Esophagus squamous epithelium (tissue), 5 donors: ENCODE results near the gene BICRA. TPM values are rescaled to one million over a fixed set of nuclear protein-coding genes. Genes with fewer than 3 reads are reported as not detected.
"Not testable (repeated sequence)": the region's sequence is repeated elsewhere in the genome, so short reads cannot be mapped to it uniquely, and the experiment has no call there.

ENCODE experiments used
- DNase-seq: peaks from one replicate; lab custom pipeline; 2025; lab: John Stamatoyannopoulos, UW
- H3K27ac ChIP-seq, 4 donors: fragments of 200-600 bp; sonication (generic); one replicate each; pipeline ENCODE4 v1.5.1; 2016 to 2019; ENCODE audit warnings: mild to moderate bottlenecking in 1 of 4
- H3K27me3 ChIP-seq, 4 donors: fragments of 200-600 bp; sonication (generic); 1 replicate in 3 of 4; 2 replicates in 1 of 4; pipeline versions ENCODE4 v1.5.1 to v1.6.0; 2017 to 2021; ENCODE audit warnings: antibody characterized with exemption in 1 of 4
- H3K36me3 ChIP-seq, 3 donors: fragments of 200-600 bp; sonication (generic); one replicate each; pipeline ENCODE4 v1.5.1; 2016 to 2019
- H3K4me1 ChIP-seq, 3 donors: fragments of 200-600 bp; sonication (generic); one replicate each; pipeline ENCODE4 v1.5.1; 2017 to 2019
- H3K4me3 ChIP-seq, 4 donors: fragments of 200-600 bp; sonication (generic); 1 replicate in 3 of 4; 2 replicates in 1 of 4; pipeline ENCODE4 v1.5.1; 2016 to 2019; ENCODE audit warnings: mild to moderate bottlenecking in 2 of 4, moderate library complexity in 1 of 4
- H3K9me3 ChIP-seq, 3 donors: fragments of 200-600 bp; sonication (generic); one replicate each; pipeline ENCODE4 v1.5.1; 2016 to 2019
- CTCF ChIP-seq, 6 experiments: fragments of 450-650 bp in 4 of 6; fragments of 200-600 bp in 2 of 6; sonication (generic) in 2 of 6; IDR thresholded peaks; one replicate each; pipeline ENCODE4 v1.5.1; 2016 to 2019; ENCODE audit warnings: antibody characterized with exemption in 6 of 6, mild to moderate bottlenecking in 4 of 6, moderate library complexity in 4 of 6
- POLR2A ChIP-seq, 4 donors: fragments of 450-650 bp; IDR thresholded peaks; one replicate each; pipeline ENCODE4 v1.6.1; 2017; ENCODE audit warnings: antibody characterized with exemption in 4 of 4, mild to moderate bottlenecking in 4 of 4, moderate library complexity in 3 of 4
- WGBS, 2 donors: methylation state at CpG; one replicate each; pipeline ENCODE4 v1.1.5; 2018; 5-methylcytosine and 5-hydroxymethylcytosine counted together
- intact Hi-C: fragments of 100-400 bp; cut with DNase I; formaldehyde crosslinking; loops from one replicate; pipeline ENCODE4 v1.15.0; 2022
- total RNA-seq, 4 donors: library from RNA; depleted of rRNA; stranded (reverse); fragments of >200 nt; gene quantifications; one replicate each; pipeline ENCODE4 v1.1.0, GENCODE V29; 2016
- donor health status: DM: yes; HTN: yes; CAD: no.

The BICRA gene
- total RNA-seq, 4 donors from 2014 or later, result 1.1 to 17.5 (median 7.0) TPM

- H3K4me3 ChIP-seq, result no peak overlapping the region
- no peaks in the 10 kb centered on the region for H3K36me3 ChIP-seq
- peaks cover 14 to 82% (median 44%) of the 10 kb centered on the region in 3 donors for H3K4me1 ChIP-seq
- peak overlapping the region; percentile 82 to 92 (median 86) for H3K27ac ChIP-seq
- 87 to 89% methylated on average over 13 to 16 of the region's 16 CpGs for WGBS, 2 donors
- no peaks in the 10 kb centered on the region for H3K9me3 ChIP-seq
- intact Hi-C loops, result no loop called here
- TF ChIP-seq POLR2A (IDR thresholded peaks at IDR 0.05) (no peak), CTCF (IDR thresholded peaks at IDR 0.05) (no peak)
- no peak for DNase-seq
- no peaks in the 10 kb centered on the region for H3K27me3 ChIP-seq
These were observed 52.2 kb downstream of the BICRA start for GRCh38 chr19:47661161-47661560.

GRCh38 chr19:47661611-47662010 lies 52.7 kb downstream of the BICRA start:
- no peaks in the 10 kb centered on the region for H3K36me3 ChIP-seq
- no peak for DNase-seq
- no peaks in the 10 kb centered on the region for H3K9me3 ChIP-seq
- peak overlapping the region; percentile 82 to 92 (median 86) for H3K27ac ChIP-seq
- no peaks in the 10 kb centered on the region for H3K27me3 ChIP-seq
- peaks cover 15 to 86% (median 49%) of the 10 kb centered on the region in 3 donors for H3K4me1 ChIP-seq
- intact Hi-C loops, result no loop called here
- no peak for TF ChIP-seq POLR2A (IDR thresholded peaks at IDR 0.05)
- TF ChIP-seq CTCF (IDR thresholded peaks at IDR 0.05), result no peak
- WGBS, 2 donors, result 78 to 96% methylated on average over 4 of the region's 4 CpGs
- H3K4me3 ChIP-seq, result no peak overlapping the region

- no peaks in the 10 kb centered on the region for H3K27me3 ChIP-seq
- H3K9me3 ChIP-seq, result no peaks in the 10 kb centered on the region
- peaks cover 20 to 98% (median 64%) of the 10 kb centered on the region in 3 donors for H3K4me1 ChIP-seq
- TF ChIP-seq POLR2A (IDR thresholded peaks at IDR 0.05) (no peak), CTCF (IDR thresholded peaks at IDR 0.05) (no peak)
- no peak for DNase-seq
- peak overlapping the region in 1 of 4 donors; percentile 3 for H3K4me3 ChIP-seq
- intact Hi-C loops, result no loop called here
- H3K36me3 ChIP-seq, result no peaks in the 10 kb centered on the region
- WGBS, 2 donors, result 43 to 44% methylated on average over 3 of the region's 3 CpGs
- peak overlapping the region; percentile 82 to 92 (median 86) for H3K27ac ChIP-seq
These were observed 54.5 kb downstream of the BICRA start for GRCh38 chr19:47663435-47663910.

- TF ChIP-seq POLR2A (IDR thresholded peaks at IDR 0.05) (no peak), CTCF (IDR thresholded peaks at IDR 0.05) (no peak)
- intact Hi-C loops, result no loop called here
- Histone ChIP-seq H3K27ac (peak overlapping the region; percentile 82 to 92 (median 86)), H3K36me3 (no peaks in the 10 kb centered on the region), H3K9me3 (no peaks in the 10 kb centered on the region), H3K27me3 (no peaks in the 10 kb centered on the region), H3K4me3 (peak overlapping the region in 1 of 4 donors; percentile 27), H3K4me1 (peaks cover 20 to 94% (median 64%) of the 10 kb centered on the region in 3 donors)
- 41 to 59% methylated on average over 9 to 20 of the region's 24 CpGs for WGBS, 2 donors
- DNase-seq, result peak; percentile 10
These were observed 55.2 kb downstream of the BICRA start for GRCh38 chr19:47663911-47664771.

- intact Hi-C loops, H3K9me3 ChIP-seq, H3K27me3 ChIP-seq, DNase-seq, H3K4me3 ChIP-seq: not testable (repeated sequence)
- H3K36me3 ChIP-seq, result peaks cover 0 to 27% (median 0%) of the 10 kb centered on the region in 3 donors
- WGBS, 2 donors, result 82 to 85% methylated on average over 11 to 12 of the region's 13 CpGs
- H3K27ac ChIP-seq, result peak overlapping the region in 1 of 4 donors; percentile 89
- H3K4me1 ChIP-seq, result peaks cover 20 to 53% (median 39%) of the 10 kb centered on the region in 3 donors
These were observed 59.6 kb downstream of the BICRA start for GRCh38 chr19:47668556-47668955.
